Karpas-422 (cell line): ENCODE measurements around the gene VAMP7. TPM values are rescaled to one million over a fixed set of nuclear protein-coding genes. Genes with fewer than 3 reads are reported as not detected.
"Not testable (repeated sequence)": the region's sequence is repeated elsewhere in the genome, so short reads cannot be mapped to it uniquely, and the experiment has no call there.

ENCODE experiments used
- DNase-seq: peaks from one replicate; pipeline ENCODE4 v3.0.0-alpha.2; 2015
- H2AFZ ChIP-seq: fragments of 200-600 bp; sonication (generic); 2 replicates; pipeline ENCODE4 v1.6.1; 2014; ENCODE audit warnings: antibody characterized with exemption, low read length, mixed read lengths
- H3K27ac ChIP-seq: fragments of 200-600 bp; sonication (generic); 2 replicates; pipeline ENCODE4 v1.5.1; 2014; ENCODE audit warnings: mild to moderate bottlenecking, low read length, moderate library complexity
- H3K27me3 ChIP-seq: fragments of 200-600 bp; sonication (generic); 2 replicates; pipeline ENCODE4 v1.6.1; 2014; ENCODE audit warnings: low read length, mixed read lengths
- H3K36me3 ChIP-seq: fragments of 200-600 bp; sonication (generic); 2 replicates; pipeline ENCODE4 v1.6.1; 2014; ENCODE audit warnings: low read length, mixed read lengths; ENCODE audit not compliant: insufficient read depth
- H3K4me1 ChIP-seq: fragments of 200-600 bp; sonication (generic); 2 replicates; pipeline ENCODE4 v1.6.1; 2014; ENCODE audit warnings: mild to moderate bottlenecking, low read length, mixed read lengths
- H3K4me2 ChIP-seq: fragments of 200-600 bp; sonication (generic); 2 replicates; pipeline ENCODE4 v1.6.1; 2014; ENCODE audit warnings: low read length, low read depth, mild to moderate bottlenecking; ENCODE audit not compliant: poor library complexity, severe bottlenecking
- H3K4me3 ChIP-seq: fragments of 200-600 bp; sonication (generic); 2 replicates; pipeline ENCODE4 v1.5.1; 2014; ENCODE audit warnings: mild to moderate bottlenecking, antibody characterized with exemption, low read length, mixed read lengths
- H3K79me2 ChIP-seq: fragments of 200-600 bp; sonication (generic); 2 replicates; pipeline ENCODE4 v1.6.1; 2014; ENCODE audit warnings: mild to moderate bottlenecking, low read length, mixed read lengths
- H3K9ac ChIP-seq: fragments of 200-600 bp; sonication (generic); 2 replicates; pipeline ENCODE4 v1.6.0; 2014; ENCODE audit warnings: low read length
- H3K9me2 ChIP-seq: fragments of 200-600 bp; sonication (generic), shearing (Covaris generic); replicated peaks from 2 replicates; pipeline ENCODE4 v1.6.0; 2014; ENCODE audit warnings: mild to moderate bottlenecking, low read length, moderate library complexity; ENCODE audit not compliant: insufficient read depth
- H3K9me3 ChIP-seq: fragments of 300-700, 200-600 bp; sonication (generic); 2 replicates; pipeline ENCODE4 v1.6.1; 2014; ENCODE audit warnings: low read length, mixed read lengths
- H4K20me1 ChIP-seq: fragments of 200-600 bp; sonication (generic); 2 replicates; pipeline ENCODE4 v1.6.1; 2014; ENCODE audit warnings: mild to moderate bottlenecking, antibody characterized with exemption, low read length, low read depth; ENCODE audit not compliant: insufficient read depth
- total RNA-seq: library from RNA; depleted of rRNA; stranded (reverse); fragments of >200 nt; shearing (Covaris generic); gene quantifications from 2 replicates; pipeline ENCODE4 v1.2.3, GENCODE V29; 2014; ENCODE audit warnings: low replicate concordance; rRNA removed

VAMP7 gene, protein sequence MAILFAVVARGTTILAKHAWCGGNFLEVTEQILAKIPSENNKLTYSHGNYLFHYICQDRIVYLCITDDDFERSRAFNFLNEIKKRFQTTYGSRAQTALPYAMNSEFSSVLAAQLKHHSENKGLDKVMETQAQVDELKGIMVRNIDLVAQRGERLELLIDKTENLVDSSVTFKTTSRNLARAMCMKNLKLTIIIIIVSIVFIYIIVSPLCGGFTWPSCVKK
- total RNA-seq: 17.7 and 35.6 TPM in 2 replicates

DNA sequence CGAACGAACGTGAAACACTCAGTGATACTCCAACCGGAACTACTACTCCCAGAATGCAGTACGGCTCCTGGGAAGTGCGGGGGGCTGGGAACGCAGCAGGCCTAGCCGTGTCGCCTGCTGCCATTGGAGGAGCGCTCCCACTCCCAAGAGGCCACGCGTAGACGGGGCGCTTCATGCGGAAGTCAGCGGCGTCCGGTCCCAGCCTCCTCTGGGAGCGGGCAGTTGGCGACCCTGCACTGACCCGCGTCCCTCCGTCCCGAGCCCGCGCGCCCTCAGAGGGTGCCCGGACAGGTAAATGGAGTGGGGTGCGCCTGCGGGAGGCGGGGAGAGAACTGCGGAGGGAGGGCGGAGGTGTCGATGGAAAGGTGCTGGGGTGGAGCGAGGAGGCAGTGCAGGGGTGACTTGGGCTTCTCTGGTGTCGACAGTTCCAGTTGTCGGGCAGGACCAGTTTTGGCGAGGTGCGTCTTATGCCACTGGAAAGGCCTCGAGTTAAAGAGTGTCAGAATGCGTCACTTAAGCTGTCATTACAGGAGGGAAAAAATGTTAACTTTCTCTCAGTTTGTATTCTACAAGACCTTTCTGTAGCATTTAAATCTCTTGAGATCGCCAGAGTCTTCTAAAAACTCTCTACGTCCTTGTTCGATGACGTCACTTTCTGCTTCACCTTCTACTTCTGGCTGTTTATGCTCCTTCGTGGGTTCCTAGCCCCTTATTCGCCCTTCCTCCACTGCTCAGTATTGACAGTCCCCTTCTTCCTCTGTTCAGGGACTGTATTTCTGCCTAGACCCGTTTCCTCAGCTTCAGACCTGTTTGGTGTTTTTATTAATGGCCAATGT is at the start of gene VAMP7:
VAMP7 (plus strand) TSS at position 188 of the 836 bp plus-strand sequence. CDS start 8,122 bp downstream, outside the sequence.
- no peaks in the 10 kb centered on the region for H3K27me3 ChIP-seq

DNA sequence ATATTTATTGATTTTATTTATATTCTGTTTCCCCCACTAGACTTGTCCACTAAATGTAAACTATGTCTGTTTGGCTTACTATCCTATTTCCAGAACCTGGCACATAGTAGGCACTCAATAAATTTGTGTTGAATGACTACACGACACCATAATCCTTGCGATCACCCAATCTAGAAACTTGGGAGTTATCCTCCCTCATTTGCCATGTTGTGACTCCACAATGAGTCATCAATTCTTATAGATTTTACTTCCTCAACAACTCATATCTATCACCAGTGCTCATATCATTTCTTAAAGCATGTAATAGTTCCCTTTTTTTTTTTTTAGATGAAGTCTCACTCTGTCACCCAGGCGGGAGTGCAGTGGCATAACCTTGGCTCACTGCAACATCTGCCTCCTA is 39.9 kb upstream of the VAMP7 start:
- Histone ChIP-seq H3K9me2 (no peaks in the 10 kb centered on the region), H3K4me2 (no peak overlapping the region), H3K79me2 (no peaks in the 10 kb centered on the region), H3K36me3 (no peaks in the 10 kb centered on the region), H3K9ac (no peak overlapping the region), H3K27me3 (no peaks in the 10 kb centered on the region), H3K9me3 (no peaks in the 10 kb centered on the region), H3K4me1 (no peaks in the 10 kb centered on the region), H2AFZ (no peak overlapping the region), H3K4me3 (no peak overlapping the region), H4K20me1 (no peaks in the 10 kb centered on the region), H3K27ac (no peak overlapping the region)
- no peak for DNase-seq

More for the DNA sequence above, at the start of gene VAMP7:
- H3K9me2 ChIP-seq: no peaks in the 10 kb centered on the region
- peak within 1 kb of the TSS; percentile 83 for H3K4me3 ChIP-seq
- H3K4me2 ChIP-seq: peak within 1 kb of the TSS; percentile 82
- H3K79me2 ChIP-seq: peaks cover 46% of the 10 kb centered on the region
- DNase-seq: peak; percentile 94
- H3K9ac ChIP-seq: peak within 1 kb of the TSS; percentile 88
- peaks cover 6% of the 10 kb centered on the region; the same call in 1 of the 2 replicates for H4K20me1 ChIP-seq
- H3K4me1 ChIP-seq: peaks cover 38% of the 10 kb centered on the region
- no peaks in the 10 kb centered on the region for H3K9me3 ChIP-seq
- peaks cover 4% of the 10 kb centered on the region; the same call in 1 of the 2 replicates for H3K36me3 ChIP-seq
- H3K27ac ChIP-seq: peak within 1 kb of the TSS; percentile 51; the same call in 1 of the 2 replicates
- peak within 1 kb of the TSS; percentile 56; the same call in 1 of the 2 replicates for H2AFZ ChIP-seq

DNA sequence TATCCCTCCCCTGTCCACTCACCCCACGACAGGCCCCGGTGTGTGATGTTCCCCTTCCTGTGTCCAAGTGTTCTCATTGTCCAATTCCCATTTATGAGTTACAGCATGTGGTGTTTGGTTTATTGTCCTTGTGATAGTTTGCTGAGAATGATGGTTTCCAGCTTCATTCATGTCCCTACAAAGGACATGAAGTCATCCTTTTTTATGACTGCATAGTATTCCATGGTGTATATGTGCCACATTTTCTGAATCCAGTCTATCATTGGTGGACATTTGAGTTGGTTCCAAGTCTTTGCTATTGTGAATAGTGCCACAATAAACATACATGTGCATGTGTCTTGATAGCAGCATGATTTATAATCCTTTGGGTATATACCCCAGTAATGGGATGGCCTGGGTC is 29.4 kb upstream of the VAMP7 start:
- H3K27me3 ChIP-seq, H2AFZ ChIP-seq, H3K4me3 ChIP-seq, H3K9ac ChIP-seq, H4K20me1 ChIP-seq, H3K27ac ChIP-seq, H3K4me1 ChIP-seq, H3K79me2 ChIP-seq, DNase-seq, H3K9me3 ChIP-seq, H3K4me2 ChIP-seq, H3K9me2 ChIP-seq, H3K36me3 ChIP-seq: not testable (repeated sequence)

DNA sequence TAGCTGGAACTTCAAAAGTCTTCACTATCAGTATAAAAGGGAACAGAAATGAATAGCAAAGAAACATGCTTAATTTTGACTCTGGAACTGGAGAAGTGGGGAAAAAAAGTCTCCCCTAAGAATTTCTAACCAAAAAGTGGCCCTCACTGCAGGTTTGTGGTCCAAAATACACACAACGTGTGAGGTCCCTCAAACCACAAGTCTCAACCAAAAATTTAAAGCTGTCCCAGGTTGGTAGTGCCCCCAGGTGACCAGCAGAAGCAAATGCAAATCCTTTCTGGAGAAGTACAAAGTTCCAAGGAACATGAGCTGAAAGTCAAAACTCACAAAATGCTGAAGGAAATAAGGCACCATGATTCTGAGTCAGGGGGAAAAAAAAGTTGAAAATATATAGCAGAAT is 23.6 kb upstream of the VAMP7 start:
- Histone ChIP-seq H3K27ac (no peak overlapping the region), H2AFZ (no peak overlapping the region), H3K27me3 (no peaks in the 10 kb centered on the region), H3K4me3 (no peak overlapping the region), H3K9me3 (no peaks in the 10 kb centered on the region), H3K9me2 (no peaks in the 10 kb centered on the region), H4K20me1 (no peaks in the 10 kb centered on the region), H3K4me1 (no peaks in the 10 kb centered on the region), H3K4me2 (no peak overlapping the region), H3K79me2 (no peaks in the 10 kb centered on the region), H3K36me3 (no peaks in the 10 kb centered on the region), H3K9ac (no peak overlapping the region)
- no peak for DNase-seq

DNA sequence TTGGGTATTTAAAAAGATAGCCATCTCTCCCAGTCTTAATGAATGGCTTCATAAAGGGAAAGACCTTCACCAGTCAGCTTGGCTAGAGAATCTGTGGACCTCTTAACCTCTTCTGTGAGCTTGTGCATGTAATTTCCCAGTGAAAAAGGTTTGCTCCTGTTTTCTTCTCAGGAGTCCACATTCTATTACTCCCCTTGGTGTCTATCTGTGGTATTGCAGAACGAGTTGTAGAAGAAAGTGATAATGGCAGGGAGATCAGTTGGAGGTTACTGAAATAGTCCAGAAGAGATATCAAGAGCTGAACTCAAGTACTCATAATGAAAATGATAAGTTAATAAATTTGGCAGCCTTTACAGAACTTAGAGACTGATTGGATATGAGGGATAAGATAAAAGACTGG is 16.5 kb upstream of the VAMP7 start:
- Histone ChIP-seq H3K4me3 (no peak overlapping the region), H3K27me3 (no peaks in the 10 kb centered on the region), H2AFZ (no peak overlapping the region), H3K36me3 (no peaks in the 10 kb centered on the region), H3K9ac (no peak overlapping the region), H3K4me1 (no peaks in the 10 kb centered on the region), H3K9me2 (no peaks in the 10 kb centered on the region), H3K9me3 (peaks cover 6% of the 10 kb centered on the region), H3K27ac (no peak overlapping the region), H4K20me1 (no peaks in the 10 kb centered on the region), H3K79me2 (no peaks in the 10 kb centered on the region), H3K4me2 (no peak overlapping the region)
- DNase-seq: no peak

DNA sequence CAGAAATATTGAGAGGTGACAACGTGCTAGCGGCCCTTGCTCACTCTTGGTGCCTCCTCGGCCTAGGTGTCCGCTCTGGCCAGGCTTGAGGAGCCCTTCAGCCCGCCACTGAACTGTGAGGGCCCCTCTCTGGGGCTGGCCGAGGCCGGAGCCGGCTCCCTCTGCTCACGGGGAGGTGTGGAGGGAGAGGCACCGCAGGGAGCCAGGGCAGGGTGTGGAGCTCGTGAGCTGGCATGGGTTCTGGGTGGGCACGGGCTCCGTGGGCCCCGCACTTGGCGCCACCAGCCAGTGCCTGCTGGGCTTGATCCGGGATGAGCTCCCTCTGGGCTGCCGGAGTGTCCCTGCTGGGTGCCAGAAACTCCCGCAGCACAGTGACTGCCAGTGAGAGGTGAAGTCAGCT is 16.0 kb upstream of the VAMP7 start:
- DNase-seq: no peak
- H2AFZ ChIP-seq: no peak overlapping the region

DNA sequence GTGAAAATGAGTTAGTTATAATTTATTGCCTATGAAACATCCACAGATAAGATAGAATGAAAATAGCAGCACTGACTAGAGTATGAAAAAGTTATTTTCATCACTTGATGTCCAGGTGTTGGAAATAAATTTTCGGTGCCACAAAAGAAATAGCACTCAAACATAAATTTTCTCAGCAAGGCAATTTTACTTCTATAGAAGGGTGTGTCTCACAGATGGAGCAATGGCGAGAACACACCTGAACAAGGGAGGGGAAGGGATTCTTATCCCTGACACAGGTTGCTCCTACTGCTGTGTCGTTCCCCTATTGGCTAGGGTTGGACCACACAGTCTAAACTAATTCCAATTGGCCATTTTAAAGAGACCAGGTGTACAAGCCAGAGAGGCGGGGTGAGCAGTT is 13.3 kb upstream of the VAMP7 start:
- H3K36me3 ChIP-seq: no peaks in the 10 kb centered on the region
- no peak overlapping the region for H2AFZ ChIP-seq
- no peaks in the 10 kb centered on the region for H3K4me1 ChIP-seq
- H3K9me2 ChIP-seq: no peaks in the 10 kb centered on the region
- H3K9me3 ChIP-seq: peaks cover 6% of the 10 kb centered on the region
- H3K27me3 ChIP-seq: no peaks in the 10 kb centered on the region
- no peak overlapping the region for H3K4me3 ChIP-seq
- no peak overlapping the region for H3K4me2 ChIP-seq
- no peak overlapping the region for H3K9ac ChIP-seq
- H3K27ac ChIP-seq: no peak overlapping the region
- H4K20me1 ChIP-seq: no peaks in the 10 kb centered on the region
- no peaks in the 10 kb centered on the region for H3K79me2 ChIP-seq
- no peak for DNase-seq

More for the DNA sequence above, 16.0 kb upstream of the VAMP7 start:
- Histone ChIP-seq H3K9ac (no peak overlapping the region), H3K4me1 (no peaks in the 10 kb centered on the region), H3K4me2 (no peak overlapping the region), H3K27ac (no peak overlapping the region), H3K4me3 (no peak overlapping the region), H3K79me2 (no peaks in the 10 kb centered on the region), H3K36me3 (no peaks in the 10 kb centered on the region), H3K27me3 (no peaks in the 10 kb centered on the region), H4K20me1 (no peaks in the 10 kb centered on the region), H3K9me2 (no peaks in the 10 kb centered on the region), H3K9me3 (peaks cover 6% of the 10 kb centered on the region)

DNA sequence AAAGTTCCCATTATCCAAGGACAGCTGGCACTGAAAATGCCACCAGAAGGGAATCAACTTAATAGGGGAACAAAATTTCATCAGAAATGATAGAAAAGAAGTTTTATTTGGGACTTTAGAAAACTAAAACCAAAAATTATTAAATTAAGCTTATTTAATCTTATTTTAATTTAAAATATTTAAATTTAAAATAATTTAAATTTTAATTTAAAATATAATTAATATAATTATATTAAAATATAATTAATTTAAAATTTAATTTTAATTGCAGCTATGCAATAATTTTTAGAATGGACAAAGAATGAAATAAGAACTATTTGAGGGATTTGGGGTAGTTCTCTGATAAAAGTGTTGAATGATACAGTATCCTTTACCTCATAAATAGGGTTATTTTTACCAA is 10.2 kb upstream of the VAMP7 start:
- no peaks in the 10 kb centered on the region for H3K27me3 ChIP-seq
- H3K9me3 ChIP-seq: peaks cover 6% of the 10 kb centered on the region
- H3K9me2 ChIP-seq: no peaks in the 10 kb centered on the region
- H3K4me1 ChIP-seq: no peaks in the 10 kb centered on the region
- H4K20me1 ChIP-seq: no peaks in the 10 kb centered on the region
- H3K4me3 ChIP-seq: no peak overlapping the region
- DNase-seq: no peak
- H3K36me3 ChIP-seq: no peaks in the 10 kb centered on the region
- H3K27ac ChIP-seq: no peak overlapping the region
- H3K4me2 ChIP-seq: no peak overlapping the region
- H2AFZ ChIP-seq: no peak overlapping the region
- H3K79me2 ChIP-seq: no peaks in the 10 kb centered on the region
- H3K9ac ChIP-seq: no peak overlapping the region
